DOHH2 (cell line): ENCODE results near the gene MED28.

Experiments
- H3F3A ChIP-seq: fragments of 200-600 bp; sonication (generic), shearing (Covaris generic); 2 replicates; pipeline ENCODE4 v1.6.0; 2016; ENCODE audit warnings: antibody characterized with exemption, mild to moderate bottlenecking; ENCODE audit not compliant: control insufficient read depth, insufficient read depth
- H3K27ac ChIP-seq: fragments of 200-600 bp; sonication (generic); 2 replicates; pipeline ENCODE4 v1.5.1; 2014; ENCODE audit warnings: low read depth, mild to moderate bottlenecking, low read length, moderate library complexity
- H3K27me3 ChIP-seq: fragments of 200-600 bp; sonication (generic); 2 replicates; pipeline ENCODE4 v1.6.1; 2014; ENCODE audit warnings: mild to moderate bottlenecking, low read length, mixed read lengths; ENCODE audit not compliant: control insufficient read depth
- H3K36me3 ChIP-seq: fragments of 200-600 bp; sonication (generic); 2 replicates; pipeline ENCODE4 v1.6.1; 2014; ENCODE audit warnings: mild to moderate bottlenecking, low read length, moderate library complexity, mixed read lengths; ENCODE audit not compliant: control insufficient read depth
- H3K4me1 ChIP-seq: fragments of 200-600 bp; sonication (generic); 2 replicates; pipeline ENCODE4 v1.6.1; 2014; ENCODE audit warnings: mild to moderate bottlenecking, low read length, mixed read lengths; ENCODE audit not compliant: control insufficient read depth
- H3K4me2 ChIP-seq: fragments of 200-600 bp; sonication (generic); 2 replicates; pipeline ENCODE4 v1.6.0; 2014; ENCODE audit warnings: mild to moderate bottlenecking, low read length, moderate library complexity
- H3K4me3 ChIP-seq: fragments of 200-600 bp; sonication (generic); 2 replicates; pipeline ENCODE4 v1.5.1; 2014; ENCODE audit warnings: mild to moderate bottlenecking, low read length, mixed read lengths
- H3K79me2 ChIP-seq: fragments of 200-600 bp; sonication (generic); 2 replicates; pipeline ENCODE4 v1.6.1; 2014; ENCODE audit warnings: mild to moderate bottlenecking, low read length, mixed read lengths; ENCODE audit not compliant: control insufficient read depth
- H3K9me2 ChIP-seq: fragments of 200-600 bp; sonication (generic); replicated peaks from 2 replicates; pipeline ENCODE4 v1.6.1; 2014; ENCODE audit warnings: mild to moderate bottlenecking, low read length, mixed read lengths; ENCODE audit not compliant: control insufficient read depth
- H3K9me3 ChIP-seq: fragments of 200-600 bp; sonication (generic); 2 replicates; pipeline ENCODE4 v1.6.1; 2014; ENCODE audit warnings: antibody characterized with exemption, low read length, mixed read lengths; ENCODE audit not compliant: control insufficient read depth, insufficient read depth
- H4K20me1 ChIP-seq: fragments of 200-600 bp; sonication (generic); 2 replicates; pipeline ENCODE4 v1.6.0; 2014; ENCODE audit warnings: low read depth, mild to moderate bottlenecking, antibody characterized with exemption, low read length, moderate library complexity; ENCODE audit not compliant: control insufficient read depth, insufficient read depth
- EZH2phosphoT487 ChIP-seq: fragments of 200-600 bp; sonication (generic); IDR thresholded peaks from 2 replicates; pipeline ENCODE4 v1.6.1; 2017; ENCODE audit warnings: borderline replicate concordance, mild to moderate bottlenecking, antibody characterized with exemption, low read length, moderate library complexity, mixed read lengths
- TF ChIP-seq, protein P1 (sequence below): fragments of 200-600 bp; sonication (generic); IDR thresholded peaks from one replicate; pipeline ENCODE4 v1.5.1; 2014; ENCODE audit warnings: antibody characterized with exemption, mild to moderate bottlenecking, low read depth, low read length; ENCODE audit not compliant: poor library complexity, severe bottlenecking

The MED28 gene, protein sequence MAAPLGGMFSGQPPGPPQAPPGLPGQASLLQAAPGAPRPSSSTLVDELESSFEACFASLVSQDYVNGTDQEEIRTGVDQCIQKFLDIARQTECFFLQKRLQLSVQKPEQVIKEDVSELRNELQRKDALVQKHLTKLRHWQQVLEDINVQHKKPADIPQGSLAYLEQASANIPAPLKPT

DNA sequence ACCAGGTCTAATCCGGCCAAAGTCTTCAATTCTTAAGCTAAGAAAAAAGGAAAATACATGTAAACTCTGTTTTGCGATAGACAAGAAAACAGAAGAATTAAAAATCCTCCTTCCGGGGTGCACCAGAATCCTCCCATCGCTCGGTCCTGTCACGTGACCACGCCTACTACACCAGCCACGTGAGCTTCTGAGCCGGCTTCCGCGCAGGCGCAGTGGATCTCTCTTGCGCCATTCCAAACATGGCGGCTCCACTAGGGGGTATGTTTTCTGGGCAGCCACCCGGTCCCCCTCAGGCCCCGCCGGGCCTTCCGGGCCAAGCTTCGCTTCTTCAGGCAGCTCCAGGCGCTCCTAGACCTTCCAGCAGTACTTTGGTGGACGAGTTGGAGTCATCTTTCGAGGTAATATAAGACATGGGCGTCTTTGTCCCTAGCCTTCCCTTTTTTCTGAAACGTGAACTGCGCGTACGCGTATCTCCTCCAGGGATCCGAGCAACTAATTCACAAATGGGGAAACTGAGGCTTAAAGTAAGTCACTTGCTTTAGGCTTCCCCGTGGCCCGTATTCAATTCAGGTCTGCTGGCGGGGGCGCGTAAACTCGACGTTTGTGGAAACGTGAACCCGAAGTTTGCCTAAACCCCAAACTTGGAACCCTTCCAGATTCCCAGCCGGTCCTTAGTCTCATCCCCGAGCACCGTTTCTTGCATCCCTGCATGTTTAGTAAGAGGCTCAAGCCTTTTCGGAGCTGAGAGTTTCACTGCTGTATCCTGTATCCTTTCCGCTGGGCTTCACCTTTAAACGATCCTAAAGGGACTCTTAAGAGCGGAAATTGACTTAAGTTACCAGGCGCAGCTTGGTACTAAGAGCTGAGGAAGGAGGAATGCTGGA lies at the start of gene MED28:
TSS of gene MED28 (plus strand) at position 226 of the 884 bp plus-strand sequence. CDS start at position 240, 14 bp downstream.
- TF ChIP-seq, protein P1, sequence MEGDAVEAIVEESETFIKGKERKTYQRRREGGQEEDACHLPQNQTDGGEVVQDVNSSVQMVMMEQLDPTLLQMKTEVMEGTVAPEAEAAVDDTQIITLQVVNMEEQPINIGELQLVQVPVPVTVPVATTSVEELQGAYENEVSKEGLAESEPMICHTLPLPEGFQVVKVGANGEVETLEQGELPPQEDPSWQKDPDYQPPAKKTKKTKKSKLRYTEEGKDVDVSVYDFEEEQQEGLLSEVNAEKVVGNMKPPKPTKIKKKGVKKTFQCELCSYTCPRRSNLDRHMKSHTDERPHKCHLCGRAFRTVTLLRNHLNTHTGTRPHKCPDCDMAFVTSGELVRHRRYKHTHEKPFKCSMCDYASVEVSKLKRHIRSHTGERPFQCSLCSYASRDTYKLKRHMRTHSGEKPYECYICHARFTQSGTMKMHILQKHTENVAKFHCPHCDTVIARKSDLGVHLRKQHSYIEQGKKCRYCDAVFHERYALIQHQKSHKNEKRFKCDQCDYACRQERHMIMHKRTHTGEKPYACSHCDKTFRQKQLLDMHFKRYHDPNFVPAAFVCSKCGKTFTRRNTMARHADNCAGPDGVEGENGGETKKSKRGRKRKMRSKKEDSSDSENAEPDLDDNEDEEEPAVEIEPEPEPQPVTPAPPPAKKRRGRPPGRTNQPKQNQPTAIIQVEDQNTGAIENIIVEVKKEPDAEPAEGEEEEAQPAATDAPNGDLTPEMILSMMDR: no peak
- TF ChIP-seq EZH2phosphoT487: no peak
- Histone ChIP-seq H3K27me3 (no peaks in the 10 kb centered on the region), H3K27ac (peak within 1 kb of the TSS; percentile 50), H3K4me1 (peaks cover 42% of the 10 kb centered on the region), H3F3A (peaks cover 4% of the 10 kb centered on the region; the same call in 1 of the 2 replicates), H4K20me1 (peaks cover 19% of the 10 kb centered on the region), H3K9me2 (no peaks in the 10 kb centered on the region), H3K79me2 (peaks cover 59% of the 10 kb centered on the region), H3K4me2 (peak within 1 kb of the TSS; percentile 75), H3K36me3 (peaks cover 40% of the 10 kb centered on the region), H3K4me3 (peak within 1 kb of the TSS; percentile 89), H3K9me3 (no peaks in the 10 kb centered on the region)

- H3K79me2 ChIP-seq: no peaks in the 10 kb centered on the region
- no peaks in the 10 kb centered on the region for H3K9me3 ChIP-seq
- no peaks in the 10 kb centered on the region for H3K9me2 ChIP-seq
- no peaks in the 10 kb centered on the region for H3K27me3 ChIP-seq
- H3K4me3 ChIP-seq: no peak overlapping the region
- TF ChIP-seq, protein P1: no peak
- TF ChIP-seq EZH2phosphoT487: no peak
- H3K4me1 ChIP-seq: no peaks in the 10 kb centered on the region
- H3K4me2 ChIP-seq: no peak overlapping the region
- no peak overlapping the region for H3K27ac ChIP-seq
- no peaks in the 10 kb centered on the region for H3F3A ChIP-seq
- H3K36me3 ChIP-seq: no peaks in the 10 kb centered on the region
- no peaks in the 10 kb centered on the region for H4K20me1 ChIP-seq
These were observed 48.6 kb upstream of the MED28 start for GRCh38 chr4:17565846-17566245.

GRCh38 chr4:17567271-17567670 lies 47.2 kb upstream of the MED28 start:
- H3K79me2 ChIP-seq: no peaks in the 10 kb centered on the region
- no peaks in the 10 kb centered on the region for H4K20me1 ChIP-seq
- no peak for TF ChIP-seq EZH2phosphoT487
- TF ChIP-seq, protein P1: no peak
- H3F3A ChIP-seq: no peaks in the 10 kb centered on the region
- H3K4me3 ChIP-seq: no peak overlapping the region
- no peak overlapping the region for H3K4me2 ChIP-seq
- H3K36me3 ChIP-seq: no peaks in the 10 kb centered on the region
- H3K27me3 ChIP-seq: no peaks in the 10 kb centered on the region
- no peaks in the 10 kb centered on the region for H3K4me1 ChIP-seq
- H3K9me3 ChIP-seq: no peaks in the 10 kb centered on the region
- no peak overlapping the region for H3K27ac ChIP-seq
- H3K9me2 ChIP-seq: no peaks in the 10 kb centered on the region
